NCI-H82 treated with DMSO at 0.1 percent for 48 hours (cell line): Measurements from ENCODE around the gene ELF2.
"Not testable (repeated sequence)": the region's sequence is repeated elsewhere in the genome, so short reads cannot be mapped to it uniquely, and the experiment has no call there.

Experiments used
- DNase-seq: peaks from one replicate; lab custom pipeline; 2025; ENCODE audit not compliant: unreplicated experiment; lab: John Stamatoyannopoulos, UW

The ELF2 gene

GRCh38 chr4:139177049-139177868 is at the start of gene ELF2:
Gene ELF2 (minus strand): TSS chr4:139177218. CDS start chr4:139137701, 39,517 bp downstream.
- peak; percentile 36 for DNase-seq

GRCh38 chr4:139223682-139224317 is 46.8 kb upstream of the ELF2 start:
- no peak for DNase-seq

GRCh38 chr4:139222215-139222614 is 45.2 kb upstream of the ELF2 start:
- no peak for DNase-seq

GRCh38 chr4:139221687-139222086 is 44.7 kb upstream of the ELF2 start:
- DNase-seq = no peak

GRCh38 chr4:139219450-139220055 is 42.5 kb upstream of the ELF2 start:
- DNase-seq = no peak

GRCh38 chr4:139214039-139214534 is 37.1 kb upstream of the ELF2 start:
- no peak for DNase-seq

GRCh38 chr4:139213633-139214032 is 36.6 kb upstream of the ELF2 start:
- not testable (repeated sequence) for DNase-seq

GRCh38 chr4:139212900-139213299 is 35.9 kb upstream of the ELF2 start:
- DNase-seq = no peak

- no peak for DNase-seq
Measured at GRCh38 chr4:139210486-139210885, 33.5 kb upstream of the ELF2 start.

GRCh38 chr4:139209470-139210063 is 32.5 kb upstream of the ELF2 start:
- DNase-seq = no peak

GRCh38 chr4:139208404-139208945 is 31.5 kb upstream of the ELF2 start:
- DNase-seq = no peak

GRCh38 chr4:139207873-139208403 is 30.9 kb upstream of the ELF2 start:
- no peak for DNase-seq

- DNase-seq = no peak
Measured at GRCh38 chr4:139207247-139207646, 30.2 kb upstream of the ELF2 start.

GRCh38 chr4:139202991-139203390 is 26.0 kb upstream of the ELF2 start:
- no peak for DNase-seq

- no peak for DNase-seq
Measured at GRCh38 chr4:139200506-139200905, 23.5 kb upstream of the ELF2 start.

GRCh38 chr4:139200102-139200501 is 23.1 kb upstream of the ELF2 start:
- no peak for DNase-seq

- not testable (repeated sequence) for DNase-seq
Measured at GRCh38 chr4:139197214-139197613, 20.2 kb upstream of the ELF2 start.

GRCh38 chr4:139196462-139196861 is 19.4 kb upstream of the ELF2 start:
- no peak for DNase-seq

- DNase-seq = no peak
Measured at GRCh38 chr4:139191373-139191772, 14.4 kb upstream of the ELF2 start.

- no peak for DNase-seq
Measured at GRCh38 chr4:139189972-139190371, 13.0 kb upstream of the ELF2 start.

- no peak for DNase-seq
Measured at GRCh38 chr4:139189417-139189749, 12.4 kb upstream of the ELF2 start.
